ENCODE measurements around the gene CILP. TPM values are rescaled to one million over a fixed set of nuclear protein-coding genes. Genes with fewer than 3 reads are reported as not detected.

CILP gene
- total RNA-seq, 1 experiment from 2014 or later, result 0.08 TPM

DNA sequence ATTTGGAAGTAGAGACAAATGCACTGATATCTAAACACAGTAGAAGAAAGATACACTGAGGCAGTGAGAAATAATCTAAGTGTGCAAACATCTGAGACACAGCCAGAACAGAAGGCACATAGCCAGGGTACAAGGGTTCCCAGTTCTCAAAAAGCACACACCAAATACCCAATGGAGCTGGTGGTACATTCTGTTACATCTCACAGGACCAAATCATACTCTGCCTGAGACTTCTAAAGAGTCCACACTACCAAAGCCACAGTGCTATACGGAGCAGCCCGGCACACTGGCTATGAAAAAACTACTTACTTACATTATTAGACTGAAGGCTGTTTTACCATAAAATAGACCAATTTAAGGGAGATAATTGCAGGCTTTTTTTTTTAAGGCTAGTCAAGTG, 45.4 kb downstream of the CILP start:
- BruUV-seq (replicated peaks), result no TSS peak
- Histone ChIP-seq H3K4me3 (ENCODE audit: low read depth in 2 of 2, low read length in 2 of 2) (no peak overlapping the region), H3K27me3 (ENCODE audit: control insufficient read depth, insufficient read depth, low read length) (no peaks in the 10 kb centered on the region), H3K4me1 (ENCODE audit: control insufficient read depth, insufficient read depth, low read length) (no peaks in the 10 kb centered on the region), H3K36me3 (ENCODE audit: control insufficient read depth, insufficient read depth, low read length) (peaks cover 19% of the 10 kb centered on the region; the same call in 1 of the 2 replicates), H3K9me3 (ENCODE audit: control insufficient read depth, insufficient read depth, low read depth, low read length) (no peaks in the 10 kb centered on the region), H3K27ac (ENCODE audit: low read length) (no peak overlapping the region)
- TF ChIP-seq TCF7L2 (IDR thresholded peaks at IDR 0.05; ENCODE audit: low read depth, low read length), result no peak
- intact Hi-C loops (cut with micrococcal nuclease; ENCODE audit: unreplicated experiment), result no loop called here
- POLR2A ChIA-PET, result no interaction called here
- in situ Hi-C loops (cut with HindIII; ENCODE audit: low pct_unique_long_range_greater_than_20kb, low sequenced_read_pairs), result no loop called here
- CTCF ChIA-PET, result interaction anchor here (0.7 kb wide), 1 partner anchor 16 kb away, joined by 4 read pairs; no protein-coding TSS in a partner anchor
- DNase-seq (ENCODE audit: low read depth, low spot score), result no peak
- ATAC-seq, result no peak

- Histone ChIP-seq H3K4me3 (ENCODE audit: low read depth in 2 of 2, low read length in 2 of 2) (no peak overlapping the region), H3K4me1 (ENCODE audit: control insufficient read depth, insufficient read depth, low read length) (no peaks in the 10 kb centered on the region), H3K27ac (ENCODE audit: low read length) (no peak overlapping the region), H3K9me3 (ENCODE audit: control insufficient read depth, insufficient read depth, low read depth, low read length) (no peaks in the 10 kb centered on the region), H3K27me3 (ENCODE audit: control insufficient read depth, insufficient read depth, low read length) (no peaks in the 10 kb centered on the region), H3K36me3 (ENCODE audit: control insufficient read depth, insufficient read depth, low read length) (peaks cover 19% of the 10 kb centered on the region; the same call in 1 of the 2 replicates)
- ChIA-PET POLR2A (interaction anchor here (0.6 kb wide), 1 partner anchor 310 kb away, joined by 4 read pairs; no protein-coding TSS in a partner anchor), CTCF (no interaction called here)
- intact Hi-C loops (cut with micrococcal nuclease; ENCODE audit: unreplicated experiment), result no loop called here
- TF ChIP-seq POLR2AphosphoS5 (IDR thresholded peaks at IDR 0.05; ENCODE audit: low read depth, low read length) (no peak), REST (IDR thresholded peaks at IDR 0.05; ENCODE audit: insufficient read depth in 1 of 2, low read depth in 2 of 2, low read length in 1 of 2) (no peak)
- in situ Hi-C loops (cut with HindIII; ENCODE audit: low pct_unique_long_range_greater_than_20kb, low sequenced_read_pairs), result no loop called here
- no TSS peak for BruUV-seq (replicated peaks)
- no peak for ATAC-seq
- DNase-seq (ENCODE audit: low read depth, low spot score), result no peak
These were observed 47.1 kb downstream of the CILP start for GRCh38 chr15:65164139-65164538.

GRCh38 chr15:65163041-65163440, 48.2 kb downstream of the CILP start:
- Histone ChIP-seq H3K36me3 (ENCODE audit: control insufficient read depth, insufficient read depth, low read length) (peaks cover 30% of the 10 kb centered on the region), H3K9me3 (ENCODE audit: control insufficient read depth, insufficient read depth, low read depth, low read length) (no peaks in the 10 kb centered on the region), H3K27ac (ENCODE audit: low read length) (no peak overlapping the region), H3K27me3 (ENCODE audit: control insufficient read depth, insufficient read depth, low read length) (no peaks in the 10 kb centered on the region), H3K4me1 (ENCODE audit: control insufficient read depth, insufficient read depth, low read length) (no peaks in the 10 kb centered on the region), H3K4me3 (ENCODE audit: low read depth in 2 of 2, low read length in 2 of 2) (no peak overlapping the region)
- no TSS peak for BruUV-seq (replicated peaks)
- CTCF ChIA-PET, result no interaction called here
- in situ Hi-C loops (cut with HindIII; ENCODE audit: low pct_unique_long_range_greater_than_20kb, low sequenced_read_pairs), result no loop called here
- POLR2A ChIA-PET, result no interaction called here
- ATAC-seq (no peak), DNase-seq (ENCODE audit: low read depth, low spot score) (no peak)
- TF ChIP-seq POLR2AphosphoS5 (IDR thresholded peaks at IDR 0.05; ENCODE audit: low read depth, low read length) (no peak), REST (IDR thresholded peaks at IDR 0.05; ENCODE audit: insufficient read depth in 1 of 2, low read depth in 2 of 2, low read length in 1 of 2) (no peak), TCF7L2 (IDR thresholded peaks at IDR 0.05; ENCODE audit: low read depth, low read length) (no peak), SIN3A (IDR thresholded peaks at IDR 0.05; ENCODE audit: borderline replicate concordance, insufficient read depth, low read depth, low read length) (no peak)
- TF ChIP-seq, protein P1, sequence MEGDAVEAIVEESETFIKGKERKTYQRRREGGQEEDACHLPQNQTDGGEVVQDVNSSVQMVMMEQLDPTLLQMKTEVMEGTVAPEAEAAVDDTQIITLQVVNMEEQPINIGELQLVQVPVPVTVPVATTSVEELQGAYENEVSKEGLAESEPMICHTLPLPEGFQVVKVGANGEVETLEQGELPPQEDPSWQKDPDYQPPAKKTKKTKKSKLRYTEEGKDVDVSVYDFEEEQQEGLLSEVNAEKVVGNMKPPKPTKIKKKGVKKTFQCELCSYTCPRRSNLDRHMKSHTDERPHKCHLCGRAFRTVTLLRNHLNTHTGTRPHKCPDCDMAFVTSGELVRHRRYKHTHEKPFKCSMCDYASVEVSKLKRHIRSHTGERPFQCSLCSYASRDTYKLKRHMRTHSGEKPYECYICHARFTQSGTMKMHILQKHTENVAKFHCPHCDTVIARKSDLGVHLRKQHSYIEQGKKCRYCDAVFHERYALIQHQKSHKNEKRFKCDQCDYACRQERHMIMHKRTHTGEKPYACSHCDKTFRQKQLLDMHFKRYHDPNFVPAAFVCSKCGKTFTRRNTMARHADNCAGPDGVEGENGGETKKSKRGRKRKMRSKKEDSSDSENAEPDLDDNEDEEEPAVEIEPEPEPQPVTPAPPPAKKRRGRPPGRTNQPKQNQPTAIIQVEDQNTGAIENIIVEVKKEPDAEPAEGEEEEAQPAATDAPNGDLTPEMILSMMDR (IDR thresholded peaks at IDR 0.05), result no peak
- intact Hi-C loops (cut with micrococcal nuclease; ENCODE audit: unreplicated experiment), result no loop called here
